Sigmoid colon (tissue), 7 donors: Measurements from ENCODE around the gene ASB18. TPM values are rescaled to one million over a fixed set of nuclear protein-coding genes. Genes with fewer than 3 reads are reported as not detected.

Experiments used
- DNase-seq: peaks from one replicate; pipeline ENCODE4 v3.0.0-alpha.2; 2019
- H3K27ac ChIP-seq, 4 donors: fragments of 200-600 bp; sonication (generic); one replicate each; pipeline ENCODE4 v1.5.1; 2016 to 2019; ENCODE audit warnings: mild to moderate bottlenecking in 1 of 4
- H3K27me3 ChIP-seq, 3 donors: fragments of 200-600 bp; sonication (generic); one replicate each; pipeline ENCODE4 v1.5.1; 2019; ENCODE audit warnings: mild to moderate bottlenecking in 1 of 3
- H3K36me3 ChIP-seq, 4 donors: fragments of 200-600 bp; sonication (generic); one replicate each; pipeline ENCODE4 v1.5.1; 2016 to 2019
- H3K4me1 ChIP-seq, 4 donors: fragments of 200-600 bp; sonication (generic); one replicate each; pipeline ENCODE4 v1.5.1; 2017 to 2019
- H3K4me3 ChIP-seq, 4 donors: fragments of 200-600 bp; sonication (generic); one replicate each; pipeline ENCODE4 v1.5.1; 2017 to 2019; ENCODE audit warnings: mild to moderate bottlenecking in 2 of 4, moderate library complexity in 1 of 4
- H3K9me3 ChIP-seq, 4 donors: fragments of 200-600 bp in 3 of 4; sonication (generic) in 3 of 4; one replicate each; pipeline versions ENCODE4 v1.5.1 to v1.6.1; 2013 to 2019
- CTCF ChIP-seq, 4 experiments: fragments of 450-650 bp in 3 of 4; fragments of 200-600 bp in 1 of 4; IDR thresholded peaks; one replicate each; pipeline ENCODE4 v1.5.1; 2016 to 2019; ENCODE audit warnings: antibody characterized with exemption in 4 of 4, mild to moderate bottlenecking in 3 of 4, moderate library complexity in 2 of 4
- EP300 ChIP-seq, 4 donors: sonication (generic); formaldehyde crosslinking; IDR thresholded peaks; one replicate each; pipeline ENCODE4 v1.6.1; 2017; ENCODE audit warnings: antibody characterized with exemption in 4 of 4
- POLR2A ChIP-seq, 2 donors: fragments of 450-650 bp; IDR thresholded peaks; one replicate each; pipeline ENCODE4 v1.6.1; 2016; ENCODE audit warnings: antibody characterized with exemption in 2 of 2, mild to moderate bottlenecking in 2 of 2, moderate library complexity in 2 of 2
- POLR2AphosphoS5 ChIP-seq, 4 donors: sonication (generic); formaldehyde crosslinking; IDR thresholded peaks; one replicate each; pipeline ENCODE4 v1.6.1; 2017; ENCODE audit warnings: antibody characterized with exemption in 4 of 4
- WGBS, 2 donors: extraction: QIAGEN DNeasy Blood & Tissue Kit; methylation state at CpG; one replicate each; pipeline ENCODE4 v1.1.7; 2013; 5-methylcytosine and 5-hydroxymethylcytosine counted together
- intact Hi-C: fragments of 100-400 bp; cut with DNase I; formaldehyde crosslinking; loops from one replicate; pipeline ENCODE4 v1.15.1; 2023
- polyA plus RNA-seq, 3 donors: library from polyadenylated mRNA; stranded (reverse); fragments of 200-250 nt; gene quantifications; one replicate each; pipeline ENCODE4 v1.2.3, GENCODE V29; 2013
- total RNA-seq, 4 donors: library from RNA; depleted of rRNA; stranded (reverse); fragments of >200 nt; gene quantifications; one replicate each; pipeline ENCODE4 v1.1.0, GENCODE V29; 2016
- donor health status: healthy with polysubstance abuse.
- donor health status: Bipolar disorder and iron deficiency.
- donor health status: healthy.

ASB18 gene
- total and polyA plus RNA-seq, 7 donors, result not detected

GRCh38 chr2:236242057-236242495, 22.1 kb downstream of the ASB18 start:
- no peak overlapping the region for H3K4me3 ChIP-seq
- H3K9me3 ChIP-seq, result no peaks in the 10 kb centered on the region
- H3K36me3 ChIP-seq, result no peaks in the 10 kb centered on the region
- 84 to 90% methylated on average over 8 of the region's 8 CpGs for WGBS, 2 donors
- peaks cover 9 to 52% (median 19%) of the 10 kb centered on the region in 3 donors for H3K27me3 ChIP-seq
- no peak for DNase-seq
- no peak for TF ChIP-seq CTCF (IDR thresholded peaks at IDR 0.05)
- no peak overlapping the region for H3K27ac ChIP-seq
- H3K4me1 ChIP-seq, result peaks cover 0 to 6% (median under 1%) of the 10 kb centered on the region in 4 donors
- intact Hi-C loops, result no loop called here

GRCh38 chr2:236241181-236242056, 22.8 kb downstream of the ASB18 start:
- Histone ChIP-seq H3K4me1 (peaks cover 0 to 9% (median 7%) of the 10 kb centered on the region in 4 donors), H3K27ac (no peak overlapping the region), H3K36me3 (no peaks in the 10 kb centered on the region), H3K4me3 (no peak overlapping the region), H3K27me3 (peaks cover 15 to 58% (median 26%) of the 10 kb centered on the region in 3 donors), H3K9me3 (no peaks in the 10 kb centered on the region)
- DNase-seq, result no peak
- 79 to 83% methylated on average over 13 of the region's 13 CpGs for WGBS, 2 donors
- TF ChIP-seq EP300 (IDR thresholded peaks at IDR 0.05) (no peak), CTCF (IDR thresholded peaks at IDR 0.05) (no peak), POLR2A (IDR thresholded peaks at IDR 0.05) (no peak), POLR2AphosphoS5 (IDR thresholded peaks at IDR 0.05) (no peak)
- intact Hi-C loops, result no loop called here

GRCh38 chr2:236240228-236240990, 23.8 kb downstream of the ASB18 start:
- TF ChIP-seq CTCF (IDR thresholded peaks at IDR 0.05) (no peak), POLR2A (IDR thresholded peaks at IDR 0.05) (no peak), EP300 (IDR thresholded peaks at IDR 0.05) (no peak), POLR2AphosphoS5 (IDR thresholded peaks at IDR 0.05) (no peak)
- Histone ChIP-seq H3K27me3 (peaks cover 26 to 63% (median 36%) of the 10 kb centered on the region in 3 donors), H3K4me1 (peaks cover 0 to 11% (median 9%) of the 10 kb centered on the region in 4 donors), H3K4me3 (no peak overlapping the region), H3K9me3 (no peaks in the 10 kb centered on the region), H3K27ac (no peak overlapping the region), H3K36me3 (no peaks in the 10 kb centered on the region)
- intact Hi-C loops, result no loop called here
- 63 to 64% methylated on average over 15 of the region's 15 CpGs for WGBS, 2 donors
- no peak for DNase-seq

GRCh38 chr2:236239276-236240065, 24.7 kb downstream of the ASB18 start:
- DNase-seq, result no peak
- 65 to 70% methylated on average over 17 of the region's 17 CpGs for WGBS, 2 donors
- H3K9me3 ChIP-seq, result peaks cover 0 to under 1% (median 0%) of the 10 kb centered on the region in 4 donors
- intact Hi-C loops, result no loop called here
- H3K36me3 ChIP-seq, result no peaks in the 10 kb centered on the region
- TF ChIP-seq POLR2A (IDR thresholded peaks at IDR 0.05) (no peak), POLR2AphosphoS5 (IDR thresholded peaks at IDR 0.05) (no peak)
- H3K4me1 ChIP-seq, result peaks cover 0 to 11% (median 9%) of the 10 kb centered on the region in 4 donors
- H3K4me3 ChIP-seq, result no peak overlapping the region
- H3K27ac ChIP-seq, result no peak overlapping the region
- peaks cover 29 to 71% (median 41%) of the 10 kb centered on the region in 3 donors for H3K27me3 ChIP-seq
